Effector memory CD4-positive, alpha-beta T cell (primary cell): ENCODE data around the gene SMARCD2.
A peak's percentile ranks its signal among the peaks of the same experiment; 100 is the strongest.
"Not testable (repeated sequence)": the region's sequence is repeated elsewhere in the genome, so short reads cannot be mapped to it uniquely, and the experiment has no call there.

Experiments used
- DNase-seq, 3 donors: peaks; one replicate each; pipeline ENCODE4 v3.0.0-alpha.2; 2020
- H3K27ac ChIP-seq: 2 replicates; pipeline ENCODE4 v1.7.0; 2013; ENCODE audit warnings: mild to moderate bottlenecking, low read length, moderate library complexity; ENCODE audit not compliant: insufficient read depth, poor library complexity, severe bottlenecking
- H3K27me3 ChIP-seq: replicated peaks from 2 replicates; pipeline ENCODE4 v1.7.0; 2013; ENCODE audit warnings: mild to moderate bottlenecking, low read length; ENCODE audit not compliant: insufficient read depth, control insufficient read depth, poor library complexity, severe bottlenecking
- H3K36me3 ChIP-seq: 2 replicates; pipeline ENCODE4 v1.7.0; 2013; ENCODE audit warnings: mild to moderate bottlenecking, low read length, moderate library complexity; ENCODE audit not compliant: control insufficient read depth, insufficient read depth
- H3K4me1 ChIP-seq: 2 replicates; pipeline ENCODE4 v1.7.0; 2013; ENCODE audit warnings: low read length, mild to moderate bottlenecking; ENCODE audit not compliant: control insufficient read depth, insufficient read depth, poor library complexity, severe bottlenecking
- H3K4me3 ChIP-seq: 2 replicates; pipeline ENCODE4 v1.7.0; 2013; ENCODE audit warnings: low read length, low read depth, mild to moderate bottlenecking; ENCODE audit not compliant: insufficient read depth, poor library complexity, severe bottlenecking
- H3K9me3 ChIP-seq: 2 replicates; pipeline ENCODE4 v1.7.0; 2013; ENCODE audit warnings: mild to moderate bottlenecking, low read length, moderate library complexity; ENCODE audit not compliant: control insufficient read depth

SMARCD2 gene

DNA sequence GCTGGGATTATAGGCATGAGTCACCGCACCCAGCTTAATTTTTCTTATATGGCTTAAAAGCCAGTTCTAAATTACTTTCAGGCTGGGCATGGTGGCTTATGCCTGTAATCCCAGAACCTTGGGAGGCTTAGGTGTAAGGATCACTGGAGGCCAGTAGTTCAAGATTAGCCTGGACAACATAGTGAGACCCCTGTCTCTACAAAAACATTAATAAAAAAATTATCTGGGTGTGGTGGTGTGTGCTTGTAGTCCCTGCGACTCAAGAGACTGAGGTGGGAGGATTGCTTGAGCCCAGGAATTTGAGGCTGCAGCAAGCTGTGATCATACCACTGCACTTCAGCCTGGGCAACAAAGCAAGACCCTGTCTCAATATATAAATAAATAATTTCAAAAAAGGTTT lies 10.8 kb upstream of the SMARCD2 start:
- Histone ChIP-seq H3K4me1 (peaks cover 3% of the 10 kb centered on the region), H3K4me3 (no peak overlapping the region), H3K9me3 (no peaks in the 10 kb centered on the region), H3K36me3 (no peaks in the 10 kb centered on the region), H3K27ac (no peak overlapping the region), H3K27me3 (no peaks in the 10 kb centered on the region)
- no peak for DNase-seq

- H3K36me3 ChIP-seq = no peaks in the 10 kb centered on the region
- no peak for DNase-seq
- no peak overlapping the region for H3K27ac ChIP-seq
- no peaks in the 10 kb centered on the region for H3K9me3 ChIP-seq
- no peaks in the 10 kb centered on the region for H3K27me3 ChIP-seq
- H3K4me3 ChIP-seq = no peak overlapping the region
- H3K4me1 ChIP-seq = peaks cover 3% of the 10 kb centered on the region
Measured at GRCh38 chr17:63850401-63850800, 7.9 kb upstream of the SMARCD2 start.

GRCh38 chr17:63848834-63849689 lies 6.6 kb upstream of the SMARCD2 start:
- H3K4me3 ChIP-seq = peak overlapping the region; percentile 22
- DNase-seq = peak; percentile 85 to 90 (median 88)
- no peaks in the 10 kb centered on the region for H3K36me3 ChIP-seq
- peaks cover 3% of the 10 kb centered on the region for H3K4me1 ChIP-seq
- H3K9me3 ChIP-seq = no peaks in the 10 kb centered on the region
- no peaks in the 10 kb centered on the region for H3K27me3 ChIP-seq
- peak overlapping the region; percentile 50 for H3K27ac ChIP-seq

- Histone ChIP-seq H3K36me3 (no peaks in the 10 kb centered on the region), H3K27ac (no peak overlapping the region), H3K9me3 (no peaks in the 10 kb centered on the region), H3K4me3 (no peak overlapping the region), H3K27me3 (no peaks in the 10 kb centered on the region), H3K4me1 (peaks cover 3% of the 10 kb centered on the region)
- no peak for DNase-seq
Measured at GRCh38 chr17:63847525-63848249, 5.2 kb upstream of the SMARCD2 start.

GRCh38 chr17:63845509-63845908 lies 3.0 kb upstream of the SMARCD2 start:
- H3K27ac ChIP-seq = no peak overlapping the region
- DNase-seq = no peak
- H3K4me3 ChIP-seq = no peak overlapping the region
- H3K36me3 ChIP-seq = no peaks in the 10 kb centered on the region
- no peaks in the 10 kb centered on the region for H3K9me3 ChIP-seq
- no peaks in the 10 kb centered on the region for H3K27me3 ChIP-seq
- peaks cover 12% of the 10 kb centered on the region for H3K4me1 ChIP-seq

DNA sequence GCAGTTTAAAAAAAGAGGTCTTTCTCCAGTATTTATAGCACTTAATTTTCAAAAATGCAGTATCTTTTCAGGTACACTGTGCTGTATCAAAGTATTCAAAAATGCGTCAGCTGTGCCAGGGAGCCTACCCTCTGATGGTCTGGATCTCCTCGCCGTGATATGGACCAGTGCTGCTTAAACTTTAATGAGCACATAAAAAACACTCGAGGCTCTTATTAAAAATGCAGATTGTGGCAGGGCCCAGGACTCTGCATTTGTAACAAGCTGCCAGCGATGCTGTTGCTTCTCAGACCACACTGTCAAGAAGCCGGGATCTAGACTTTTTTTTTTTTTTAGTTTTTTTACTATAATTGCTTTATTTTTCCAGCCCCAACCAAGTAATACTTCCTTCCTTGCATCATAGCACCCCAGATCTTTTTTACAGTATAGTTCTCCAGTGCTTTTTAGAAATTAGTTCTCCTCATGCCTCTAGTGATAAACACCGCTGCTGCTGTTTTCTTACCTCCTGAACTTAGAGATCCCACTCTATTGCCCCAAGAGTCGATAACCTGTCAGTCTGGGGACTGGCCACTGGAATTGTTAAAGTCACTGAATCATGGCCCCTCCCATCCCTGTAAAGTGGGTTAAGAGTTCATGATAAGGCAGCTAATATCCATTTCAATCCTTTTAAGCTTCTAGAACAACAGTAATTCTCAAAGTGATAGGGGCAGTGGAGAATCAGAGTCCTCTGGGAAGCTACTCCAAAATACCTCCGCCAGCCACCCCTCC lies 1.6 kb upstream of the SMARCD2 start:
- no peaks in the 10 kb centered on the region for H3K36me3 ChIP-seq
- no peaks in the 10 kb centered on the region for H3K9me3 ChIP-seq
- no peak overlapping the region for H3K4me3 ChIP-seq
- H3K4me1 ChIP-seq = peaks cover 20% of the 10 kb centered on the region
- no peaks in the 10 kb centered on the region for H3K27me3 ChIP-seq
- H3K27ac ChIP-seq = no peak overlapping the region
- DNase-seq = no peak

- not testable (repeated sequence) for H3K9me3 ChIP-seq
Measured at GRCh38 chr17:63843387-63843888, 953 bp upstream of the SMARCD2 start.

DNA sequence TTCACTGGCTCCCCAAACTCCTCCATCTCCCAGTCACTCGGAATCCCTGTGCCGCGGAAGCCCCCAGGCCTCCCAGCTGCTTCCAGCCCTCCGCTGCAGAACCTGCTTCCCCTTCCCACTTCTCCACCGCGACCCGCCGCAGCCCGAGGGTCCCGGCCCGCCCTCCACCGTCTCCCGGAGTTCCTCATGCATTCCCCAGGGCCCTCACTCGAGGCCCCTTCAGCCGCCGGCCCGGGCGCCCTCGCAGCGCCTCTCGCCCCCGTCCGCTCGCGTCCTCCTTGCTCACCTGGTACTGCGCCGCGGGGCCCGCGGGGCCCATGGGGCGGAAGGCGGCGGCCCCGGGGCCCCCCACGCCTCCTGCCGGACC lies 329 bp downstream of the SMARCD2 start:
- DNase-seq = no peak
- H3K4me3 ChIP-seq = peak overlapping the region; percentile 87
- no peaks in the 10 kb centered on the region for H3K9me3 ChIP-seq
- peaks cover 3% of the 10 kb centered on the region for H3K36me3 ChIP-seq
- peak overlapping the region; percentile 92 for H3K27ac ChIP-seq
- H3K4me1 ChIP-seq = peaks cover 24% of the 10 kb centered on the region
- H3K27me3 ChIP-seq = no peaks in the 10 kb centered on the region

More at GRCh38 chr17:63843387-63843888, 953 bp upstream of the SMARCD2 start:
- H3K4me3 ChIP-seq = peak overlapping the region; percentile 87
- H3K36me3 ChIP-seq, H3K27me3 ChIP-seq, DNase-seq: not testable (repeated sequence)
- H3K27ac ChIP-seq = peak overlapping the region; percentile 92
- peaks cover 24% of the 10 kb centered on the region for H3K4me1 ChIP-seq

DNA sequence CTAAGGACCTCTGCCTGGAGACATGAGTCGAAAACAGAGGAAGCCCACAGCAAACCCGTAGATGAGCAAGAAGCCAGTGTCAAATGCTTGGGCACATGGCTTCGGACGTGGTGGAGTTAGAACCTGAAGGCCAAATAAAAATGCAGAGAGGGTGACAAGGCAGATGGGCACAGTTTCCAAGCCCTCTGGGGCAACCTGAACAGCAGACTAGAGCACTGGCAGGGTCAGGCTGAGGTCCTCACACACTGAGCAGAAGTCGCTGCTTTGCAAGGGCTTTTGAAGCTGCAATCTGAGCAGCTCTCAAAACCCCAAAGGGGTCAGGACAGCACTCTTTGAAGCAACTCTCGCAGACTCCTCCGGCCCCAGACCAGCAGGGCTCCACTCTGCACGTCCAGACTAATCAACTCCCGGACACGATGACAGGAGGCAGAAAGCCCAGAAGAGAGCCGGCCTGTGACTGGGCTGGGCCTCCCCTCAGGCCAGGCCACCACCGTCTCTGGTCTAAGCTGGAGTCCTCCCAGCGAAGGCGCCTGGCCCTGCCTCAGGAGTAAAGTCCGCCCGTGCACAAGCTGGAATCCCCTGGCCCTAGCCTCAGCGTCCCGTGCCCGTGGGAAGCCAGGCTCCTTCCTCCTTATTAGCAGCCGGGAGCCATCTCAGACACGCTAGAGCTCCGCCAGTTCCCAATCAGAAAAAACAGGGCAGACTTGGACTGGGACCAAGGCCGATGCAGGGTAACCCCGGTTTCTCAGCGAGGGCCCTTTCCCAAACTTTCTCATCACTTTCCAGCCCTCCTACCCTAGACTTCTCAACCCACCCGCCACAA lies 924 bp downstream of the SMARCD2 start:
- Histone ChIP-seq H3K9me3 (no peaks in the 10 kb centered on the region), H3K4me3 (peak overlapping the region; percentile 87), H3K27ac (peak overlapping the region; percentile 92), H3K36me3 (peaks cover 9% of the 10 kb centered on the region), H3K4me1 (peaks cover 24% of the 10 kb centered on the region), H3K27me3 (no peaks in the 10 kb centered on the region)
- DNase-seq = no peak
